ENCODE results near the gene OGFOD1. TPM values are rescaled to one million over a fixed set of nuclear protein-coding genes. Genes with fewer than 3 reads are reported as not detected.

OGFOD1 gene
- polyA plus RNA-seq, 1 donor (not counting 4 experiments of a cell fraction or from before 2014, with no cell fraction given), result 70.5 TPM

- peaks cover 24 to 61% of the 10 kb centered on the region in 2 experiments for H3K36me3 ChIP-seq (ENCODE audit: control insufficient read depth in 2 of 2, extremely low read depth in 1 of 2, insufficient read depth in 2 of 2, low read length in 2 of 2)
- no peak for FAIRE-seq
Observed at GRCh38 chr16:56475201-56475600, 23.8 kb downstream of the OGFOD1 start.

GRCh38 chr16:56477096-56477878 is 25.9 kb downstream of the OGFOD1 start:
- Histone ChIP-seq H3K36me3 (ENCODE audit: control insufficient read depth in 2 of 2, extremely low read depth in 1 of 2, insufficient read depth in 2 of 2, low read length in 2 of 2) (peaks cover 17 to 52% of the 10 kb centered on the region in 2 experiments), H3K9ac (ENCODE audit: control insufficient read depth, extremely low read depth, insufficient read depth, low read length) (no peak overlapping the region), H3K27me3 (ENCODE audit: control insufficient read depth, extremely low read depth, insufficient read depth, low read length) (no peaks in the 10 kb centered on the region)

More at GRCh38 chr16:56475201-56475600, 23.8 kb downstream of the OGFOD1 start:
- Histone ChIP-seq H4K20me1 (ENCODE audit: control insufficient read depth, extremely low read depth, insufficient read depth, low read length) (peaks cover 4% of the 10 kb centered on the region), H3K27ac (ENCODE audit: control insufficient read depth, insufficient read depth, low read length) (no peak overlapping the region), H3K27me3 (ENCODE audit: control insufficient read depth, extremely low read depth, insufficient read depth, low read length) (no peaks in the 10 kb centered on the region), H3K9ac (ENCODE audit: control insufficient read depth, extremely low read depth, insufficient read depth, low read length) (no peak overlapping the region), H3K9me1 (ENCODE audit: control insufficient read depth, extremely low read depth, insufficient read depth, low read length) (no peaks in the 10 kb centered on the region), H3K79me2 (ENCODE audit: control insufficient read depth, insufficient read depth, low read length) (no peaks in the 10 kb centered on the region), H3K4me1 (ENCODE audit: control insufficient read depth, extremely low read depth, insufficient read depth, low read length) (peaks cover 18% of the 10 kb centered on the region), H3K4me3 (ENCODE audit: control insufficient read depth in 2 of 3, extremely low read depth in 1 of 3, insufficient read depth in 2 of 3, low read depth in 1 of 3, low read length in 3 of 3) (no peak overlapping the region), H3K9me3 (ENCODE audit: control insufficient read depth, low read depth, low read length) (no peaks in the 10 kb centered on the region), H2AFZ (ENCODE audit: control insufficient read depth, low read length) (no peak overlapping the region), H3K4me2 (ENCODE audit: control insufficient read depth, extremely low read depth, insufficient read depth, low read depth, low read length) (no peak overlapping the region)
- DNase-seq (ENCODE audit: low read depth, low spot score), result no peak
- no peak for TF ChIP-seq EZH2 (IDR thresholded peaks at IDR 0.05; ENCODE audit: low read length)
- TF ChIP-seq, protein P1, sequence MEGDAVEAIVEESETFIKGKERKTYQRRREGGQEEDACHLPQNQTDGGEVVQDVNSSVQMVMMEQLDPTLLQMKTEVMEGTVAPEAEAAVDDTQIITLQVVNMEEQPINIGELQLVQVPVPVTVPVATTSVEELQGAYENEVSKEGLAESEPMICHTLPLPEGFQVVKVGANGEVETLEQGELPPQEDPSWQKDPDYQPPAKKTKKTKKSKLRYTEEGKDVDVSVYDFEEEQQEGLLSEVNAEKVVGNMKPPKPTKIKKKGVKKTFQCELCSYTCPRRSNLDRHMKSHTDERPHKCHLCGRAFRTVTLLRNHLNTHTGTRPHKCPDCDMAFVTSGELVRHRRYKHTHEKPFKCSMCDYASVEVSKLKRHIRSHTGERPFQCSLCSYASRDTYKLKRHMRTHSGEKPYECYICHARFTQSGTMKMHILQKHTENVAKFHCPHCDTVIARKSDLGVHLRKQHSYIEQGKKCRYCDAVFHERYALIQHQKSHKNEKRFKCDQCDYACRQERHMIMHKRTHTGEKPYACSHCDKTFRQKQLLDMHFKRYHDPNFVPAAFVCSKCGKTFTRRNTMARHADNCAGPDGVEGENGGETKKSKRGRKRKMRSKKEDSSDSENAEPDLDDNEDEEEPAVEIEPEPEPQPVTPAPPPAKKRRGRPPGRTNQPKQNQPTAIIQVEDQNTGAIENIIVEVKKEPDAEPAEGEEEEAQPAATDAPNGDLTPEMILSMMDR (optimal IDR thresholded peaks at IDR 0.05 in 1 of 3, IDR thresholded peaks at IDR 0.05 in 1 of 3, conservative IDR thresholded peaks at IDR 0.05 in 1 of 3; ENCODE audit: extremely low read depth in 1 of 3, insufficient read depth in 2 of 3, low read length in 3 of 3), result no peak
- dilution Hi-C loops (cut with MboI; ENCODE audit: extremely low pct_ligation_motif_present, low sequenced_read_pairs), result no loop called here

More at GRCh38 chr16:56477096-56477878, 25.9 kb downstream of the OGFOD1 start:
- no peak overlapping the region for H2AFZ ChIP-seq (ENCODE audit: control insufficient read depth, low read length)
- H3K4me1 ChIP-seq (ENCODE audit: control insufficient read depth, extremely low read depth, insufficient read depth, low read length), result peaks cover 13% of the 10 kb centered on the region
- DNase-seq (ENCODE audit: low read depth, low spot score) (no peak), FAIRE-seq (peak; percentile 90)
- no peak overlapping the region for H3K4me3 ChIP-seq (ENCODE audit: control insufficient read depth in 2 of 3, extremely low read depth in 1 of 3, insufficient read depth in 2 of 3, low read depth in 1 of 3, low read length in 3 of 3)
- peak overlapping the region; percentile 39 for H3K4me2 ChIP-seq (ENCODE audit: control insufficient read depth, extremely low read depth, insufficient read depth, low read depth, low read length)
- no peaks in the 10 kb centered on the region for H3K9me3 ChIP-seq (ENCODE audit: control insufficient read depth, low read depth, low read length)
- peak overlapping the region; percentile 59 for H3K27ac ChIP-seq (ENCODE audit: control insufficient read depth, insufficient read depth, low read length)
- dilution Hi-C loops (cut with MboI; ENCODE audit: extremely low pct_ligation_motif_present, low sequenced_read_pairs), result no loop called here
- no peaks in the 10 kb centered on the region for H3K79me2 ChIP-seq (ENCODE audit: control insufficient read depth, insufficient read depth, low read length)
- TF ChIP-seq, protein P1 (optimal IDR thresholded peaks at IDR 0.05 in 1 of 3, IDR thresholded peaks at IDR 0.05 in 1 of 3, conservative IDR thresholded peaks at IDR 0.05 in 1 of 3; ENCODE audit: extremely low read depth in 1 of 3, insufficient read depth in 2 of 3, low read length in 3 of 3), result no peak
- TF ChIP-seq EZH2 (IDR thresholded peaks at IDR 0.05; ENCODE audit: low read length), result no peak
- H3K9me1 ChIP-seq (ENCODE audit: control insufficient read depth, extremely low read depth, insufficient read depth, low read length), result no peaks in the 10 kb centered on the region
- no peaks in the 10 kb centered on the region for H4K20me1 ChIP-seq (ENCODE audit: control insufficient read depth, extremely low read depth, insufficient read depth, low read length)
